ENCODE data around the gene PIGU. TPM values are rescaled to one million over a fixed set of nuclear protein-coding genes. Genes with fewer than 3 reads are reported as not detected.

Gene PIGU
- polyA plus RNA-seq, 1 donor from 2014 or later: 35.8 TPM

- Histone ChIP-seq H4K20me1 (ENCODE audit: insufficient read depth) (no peaks in the 10 kb centered on the region), H3K9me3 (ENCODE audit: low read length) (no peaks in the 10 kb centered on the region), H3K9me2 (ENCODE audit: insufficient read depth, low read length) (no peaks in the 10 kb centered on the region), H3K4me2 (ENCODE audit: low read length) (no peak overlapping the region), H3K27me3 (ENCODE audit: insufficient read depth, low read depth, low read length) (no peaks in the 10 kb centered on the region), H3K27ac (ENCODE audit: low read length) (no peak overlapping the region), H3K79me2 (replicated peaks; ENCODE audit: insufficient read depth, low read length) (no peaks in the 10 kb centered on the region), H3K9ac (ENCODE audit: low read length) (no peak overlapping the region), H3F3A (ENCODE audit: insufficient read depth, low read length, poor library complexity, severe bottlenecking) (no peaks in the 10 kb centered on the region), H2AFZ (ENCODE audit: low read depth, low read length) (no peak overlapping the region), H3K36me3 (ENCODE audit: insufficient read depth, low read length) (no peaks in the 10 kb centered on the region), H3K4me3 (ENCODE audit: low read length) (no peak overlapping the region)
- TF ChIP-seq REST (IDR thresholded peaks at IDR 0.05; ENCODE audit: borderline replicate concordance) (no peak), RAD21 (conservative IDR thresholded peaks at IDR 0.05) (no peak), TAF1 (IDR thresholded peaks at IDR 0.05; ENCODE audit: low read depth) (no peak), EZH2 (IDR thresholded peaks at IDR 0.05; ENCODE audit: borderline replicate concordance, insufficient read depth, low read length, poor library complexity, severe bottlenecking) (no peak), SMC3 (conservative IDR thresholded peaks at IDR 0.05; ENCODE audit: poor library complexity) (no peak), EP300 (conservative IDR thresholded peaks at IDR 0.05; ENCODE audit: poor library complexity, severe bottlenecking) (no peak)
These were observed 106.0 kb downstream of the PIGU start for GRCh38 chr20:34570859-34571306.

- Histone ChIP-seq H3K4me2 (ENCODE audit: low read length) (no peak overlapping the region), H3K9me3 (ENCODE audit: low read length) (no peaks in the 10 kb centered on the region), H3K27ac (ENCODE audit: low read length) (no peak overlapping the region), H3K9ac (ENCODE audit: low read length) (no peak overlapping the region), H3K9me2 (ENCODE audit: insufficient read depth, low read length) (no peaks in the 10 kb centered on the region), H3K4me3 (ENCODE audit: low read length) (no peak overlapping the region), H3K36me3 (ENCODE audit: insufficient read depth, low read length) (no peaks in the 10 kb centered on the region), H2AFZ (ENCODE audit: low read depth, low read length) (no peak overlapping the region), H3K79me2 (replicated peaks; ENCODE audit: insufficient read depth, low read length) (no peaks in the 10 kb centered on the region), H4K20me1 (ENCODE audit: insufficient read depth) (no peaks in the 10 kb centered on the region), H3F3A (ENCODE audit: insufficient read depth, low read length, poor library complexity, severe bottlenecking) (no peaks in the 10 kb centered on the region), H3K27me3 (ENCODE audit: insufficient read depth, low read depth, low read length) (no peaks in the 10 kb centered on the region)
- TF ChIP-seq CTCF (IDR thresholded peaks at IDR 0.05; ENCODE audit: poor library complexity, severe bottlenecking) (no peak), EP300 (conservative IDR thresholded peaks at IDR 0.05; ENCODE audit: poor library complexity, severe bottlenecking) (no peak), MXI1 (conservative IDR thresholded peaks at IDR 0.05; ENCODE audit: poor library complexity, severe bottlenecking) (no peak), POLR2AphosphoS5 (IDR thresholded peaks at IDR 0.05) (no peak), SMC3 (conservative IDR thresholded peaks at IDR 0.05; ENCODE audit: poor library complexity) (no peak), REST (IDR thresholded peaks at IDR 0.05; ENCODE audit: borderline replicate concordance) (no peak), RAD21 (conservative IDR thresholded peaks at IDR 0.05) (no peak), EZH2 (IDR thresholded peaks at IDR 0.05; ENCODE audit: borderline replicate concordance, insufficient read depth, low read length, poor library complexity, severe bottlenecking) (no peak), TAF1 (IDR thresholded peaks at IDR 0.05; ENCODE audit: low read depth) (no peak)
These were observed 107.3 kb downstream of the PIGU start for GRCh38 chr20:34569598-34569997.
